HG03521 (cell line): ENCODE data around the gene ZNF441.
"Not testable (repeated sequence)": the region's sequence is repeated elsewhere in the genome, so short reads cannot be mapped to it uniquely, and the experiment has no call there.

ENCODE experiments used
- ATAC-seq: cut with Tn5 transposase; IDR thresholded peaks from one replicate; pipeline ENCODE4 v1.9.1; 2021; ENCODE audit warnings: mild to moderate bottlenecking, moderate library complexity; ENCODE audit not compliant: unreplicated experiment

ZNF441 gene

GRCh38 chr19:11776669-11777068, 9.9 kb downstream of the ZNF441 start:
- not testable (repeated sequence) for ATAC-seq

DNA sequence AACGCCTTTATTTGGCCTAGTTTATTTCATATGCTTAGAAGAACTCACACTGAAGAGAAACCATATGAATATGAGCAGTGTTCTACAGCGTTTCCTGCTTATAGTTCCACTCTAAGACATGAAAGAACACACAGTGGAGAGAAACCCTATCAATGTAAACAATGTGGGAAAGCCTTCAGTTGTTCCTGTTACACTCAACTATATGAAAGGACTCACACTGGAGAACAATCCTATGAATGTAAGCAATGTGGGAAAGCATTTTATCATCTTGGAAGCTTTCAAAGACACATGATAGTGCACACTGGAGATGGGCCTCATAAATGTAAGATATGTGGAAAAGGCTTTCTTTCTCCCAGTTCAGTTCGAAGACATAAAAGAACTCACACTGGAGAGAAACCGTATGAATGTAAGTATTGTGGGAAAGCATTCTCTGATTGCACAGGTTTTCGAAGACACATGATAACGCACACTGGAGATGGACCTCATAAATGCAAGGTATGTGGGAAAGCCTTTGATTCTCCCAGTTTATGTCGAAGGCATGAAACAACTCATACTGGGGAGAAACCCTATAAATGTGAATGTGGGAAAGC, 13.7 kb downstream of the ZNF441 start:
- ATAC-seq = no peak

- ATAC-seq = no peak
Observed at GRCh38 chr19:11781295-11782057, 14.7 kb downstream of the ZNF441 start.

DNA sequence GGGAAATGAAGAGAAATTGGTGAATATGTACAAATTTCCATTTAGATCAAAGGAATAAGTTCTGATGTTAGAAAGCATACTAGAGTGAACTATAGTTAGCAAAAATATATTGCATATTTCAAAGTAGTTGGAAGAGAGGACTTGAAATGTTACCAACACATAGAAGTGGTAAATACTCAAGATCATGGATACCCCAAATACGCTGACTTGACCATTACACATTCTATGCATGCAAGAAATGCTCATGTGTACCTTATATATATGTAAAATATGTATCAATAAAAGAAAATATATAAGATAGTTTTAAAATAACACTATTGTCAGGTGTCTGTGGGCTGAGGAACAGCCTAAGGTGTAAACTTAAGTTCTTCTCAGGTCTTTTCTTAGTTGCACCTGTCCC, 17.0 kb downstream of the ZNF441 start:
- no peak for ATAC-seq

DNA sequence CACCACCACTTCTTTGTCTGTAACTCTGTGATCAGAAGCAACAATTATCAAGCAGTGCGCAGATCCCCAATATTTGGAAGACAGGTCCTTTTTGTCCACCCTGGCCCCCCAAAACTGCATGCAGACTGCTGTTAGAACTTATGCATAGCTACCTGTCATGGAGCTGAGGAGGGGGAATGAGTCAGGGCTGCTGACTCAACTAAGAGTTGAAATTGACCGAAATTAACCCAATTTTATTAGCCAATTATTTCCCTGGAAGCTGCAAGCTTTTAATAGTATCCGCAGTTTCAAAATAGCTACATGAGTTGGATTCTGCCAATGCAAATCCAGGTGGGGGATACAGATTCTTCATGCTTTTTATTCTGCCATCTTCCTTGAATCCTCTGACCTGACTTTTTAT, 17.6 kb downstream of the ZNF441 start:
- ATAC-seq = no peak

DNA sequence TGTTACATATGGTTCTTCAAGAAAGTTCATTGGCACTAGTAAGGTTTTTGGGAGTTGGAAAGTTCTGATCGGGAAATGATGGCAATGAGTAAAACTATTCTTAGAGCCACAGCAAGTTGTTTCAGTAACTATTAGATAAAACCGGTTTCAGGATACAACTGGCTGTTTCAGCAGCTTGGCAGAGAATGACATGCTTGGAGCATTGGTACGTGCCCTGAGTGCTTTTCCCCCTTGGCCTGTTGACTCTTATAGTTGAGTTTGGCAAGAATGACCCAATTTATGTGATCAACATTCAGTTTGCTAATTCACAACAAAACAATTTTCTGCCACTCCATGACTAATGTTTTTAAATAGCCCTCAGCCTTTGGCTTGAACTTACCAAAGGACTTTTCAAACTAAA, 20.7 kb downstream of the ZNF441 start:
- no peak for ATAC-seq

DNA sequence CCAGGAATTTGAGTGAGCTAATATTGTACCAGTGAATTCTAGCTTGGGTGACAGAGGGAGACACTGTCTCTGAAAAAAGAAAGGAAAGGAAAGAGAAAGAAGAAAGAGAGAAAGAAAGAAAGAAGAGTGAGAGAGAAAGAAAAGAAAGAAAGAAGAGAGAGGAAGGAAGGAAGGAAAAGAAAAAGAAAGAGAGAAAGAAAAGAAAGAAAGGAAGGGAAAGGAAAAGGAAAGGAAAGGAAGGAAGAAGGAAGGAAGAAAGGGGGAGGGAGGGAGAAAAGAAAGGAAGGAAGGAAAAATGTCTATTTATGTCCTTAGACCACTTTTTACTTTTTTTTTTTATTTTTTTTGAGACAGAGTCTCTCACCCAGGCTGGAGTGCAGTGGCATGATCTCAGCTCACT, 26.1 kb downstream of the ZNF441 start:
- ATAC-seq = no peak

DNA sequence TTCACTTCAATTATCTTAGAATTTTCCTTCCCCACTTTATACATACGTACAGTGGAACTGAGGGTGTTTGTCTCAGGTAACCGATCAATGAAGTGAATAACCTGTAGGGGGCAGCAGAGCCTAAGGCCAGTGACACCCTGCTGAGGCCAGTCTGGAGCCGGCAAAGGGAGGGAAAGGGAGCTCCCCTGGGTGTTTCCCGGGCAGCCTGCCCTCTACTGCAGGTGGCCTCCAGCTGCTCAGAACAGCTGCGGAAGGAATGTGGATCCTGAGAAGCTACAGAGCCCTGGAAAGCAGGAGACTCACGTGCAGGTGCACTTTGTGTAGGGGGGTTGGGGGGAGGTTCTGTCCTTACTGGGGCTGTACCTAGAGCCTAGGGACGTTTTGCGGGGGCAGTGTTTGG, 30.7 kb downstream of the ZNF441 start:
- peak; percentile 49 for ATAC-seq

DNA sequence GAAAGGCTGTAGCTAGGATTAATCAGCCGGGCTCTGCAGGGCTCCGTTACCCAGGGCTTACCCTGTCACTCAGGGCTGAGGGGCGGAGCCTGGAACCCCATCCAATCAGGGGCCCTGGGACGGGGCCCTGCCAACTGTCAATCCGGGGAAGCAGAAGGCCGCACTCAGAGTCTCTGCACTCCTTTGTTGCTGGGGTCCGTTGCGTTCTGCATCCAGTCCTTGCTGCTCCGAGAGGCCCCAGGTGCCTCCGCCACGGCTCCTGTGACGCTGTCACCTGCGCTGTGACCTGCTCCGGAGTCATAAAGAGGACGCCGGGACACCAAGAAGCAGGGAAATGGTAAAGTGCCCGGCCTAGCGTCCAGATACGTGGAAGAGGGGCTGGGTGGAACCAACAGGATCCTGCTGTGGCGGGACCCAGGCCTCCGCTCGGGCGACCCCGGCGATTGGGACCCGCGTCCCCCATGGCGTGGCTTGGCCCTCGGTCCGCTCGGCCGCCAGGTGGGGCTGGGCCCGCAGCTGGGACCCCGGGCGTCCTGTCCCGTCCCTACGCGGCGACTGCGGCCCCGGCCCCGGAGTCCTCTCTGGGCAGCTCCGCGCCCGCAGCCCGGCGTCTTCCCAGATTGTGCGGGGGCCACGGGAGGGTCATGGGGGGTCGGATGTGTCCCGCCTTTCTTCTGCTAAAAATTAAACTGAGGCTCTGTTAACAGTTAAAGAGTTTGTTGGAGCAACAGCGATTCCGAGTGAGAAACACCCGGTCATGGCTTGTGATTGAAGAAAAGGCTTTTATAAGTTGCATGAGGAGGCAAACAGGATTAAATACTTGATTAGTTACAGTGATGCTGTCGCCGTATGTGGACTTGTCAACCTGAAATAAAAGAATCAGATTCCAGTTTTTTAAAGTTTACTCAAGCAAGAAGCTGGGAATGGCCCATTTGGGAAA, 31.9 kb downstream of the ZNF441 start, which contains the start of gene ZNF491:
Gene ZNF491 (plus strand): TSS at position 133 of the 940 bp plus-strand sequence. CDS start 7,431 bp downstream, outside the sequence.
- ATAC-seq = peak; percentile 88

DNA sequence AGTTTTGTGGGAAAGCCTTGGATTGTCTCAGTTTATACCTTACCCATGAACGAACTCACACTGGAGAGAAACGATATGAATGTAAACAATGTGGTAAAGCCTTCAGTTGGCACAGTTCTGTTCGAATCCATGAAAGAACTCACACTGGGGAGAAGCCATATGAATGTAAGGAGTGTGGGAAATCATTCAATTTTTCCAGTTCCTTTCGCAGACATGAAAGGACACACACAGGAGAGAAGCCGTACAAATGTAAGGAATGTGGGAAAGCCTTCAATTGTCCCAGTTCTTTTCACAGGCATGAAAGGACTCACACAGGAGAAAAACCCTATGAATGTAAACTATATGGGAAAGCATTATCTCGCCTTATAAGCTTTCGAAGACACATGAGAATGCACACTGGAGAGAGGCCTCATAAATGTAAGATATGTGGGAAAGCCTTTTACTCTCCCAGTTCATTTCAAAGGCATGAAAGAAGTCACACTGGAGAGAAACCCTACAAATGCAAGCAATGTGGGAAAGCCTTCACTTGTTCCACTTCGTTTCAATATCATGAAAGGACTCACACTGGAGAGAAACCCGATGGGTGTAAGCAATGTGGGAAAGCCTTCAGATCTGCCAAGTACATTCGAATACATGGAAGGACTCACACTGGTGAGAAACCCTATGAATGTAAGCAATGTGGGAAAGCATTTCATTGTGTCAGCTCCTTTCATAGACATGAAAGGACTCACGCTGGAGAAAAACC, 39.7 kb downstream of the ZNF441 start:
- no peak for ATAC-seq

DNA sequence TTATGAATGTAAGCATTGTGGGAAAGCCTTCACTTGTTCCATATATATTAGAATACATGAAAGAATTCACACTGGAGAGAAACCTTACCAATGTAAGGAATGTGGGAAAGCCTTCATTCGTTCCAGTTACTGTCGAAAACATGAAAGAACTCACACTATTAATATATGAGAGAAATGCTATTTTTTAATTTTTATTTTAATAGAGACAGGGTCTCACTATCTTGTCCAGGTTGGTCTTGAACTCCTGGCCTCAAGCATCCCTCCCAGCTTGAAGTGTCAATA, 40.2 kb downstream of the ZNF441 start:
- ATAC-seq = no peak

- ATAC-seq = peak; percentile 28
Observed at GRCh38 chr19:11813703-11814028, 46.9 kb downstream of the ZNF441 start.

DNA sequence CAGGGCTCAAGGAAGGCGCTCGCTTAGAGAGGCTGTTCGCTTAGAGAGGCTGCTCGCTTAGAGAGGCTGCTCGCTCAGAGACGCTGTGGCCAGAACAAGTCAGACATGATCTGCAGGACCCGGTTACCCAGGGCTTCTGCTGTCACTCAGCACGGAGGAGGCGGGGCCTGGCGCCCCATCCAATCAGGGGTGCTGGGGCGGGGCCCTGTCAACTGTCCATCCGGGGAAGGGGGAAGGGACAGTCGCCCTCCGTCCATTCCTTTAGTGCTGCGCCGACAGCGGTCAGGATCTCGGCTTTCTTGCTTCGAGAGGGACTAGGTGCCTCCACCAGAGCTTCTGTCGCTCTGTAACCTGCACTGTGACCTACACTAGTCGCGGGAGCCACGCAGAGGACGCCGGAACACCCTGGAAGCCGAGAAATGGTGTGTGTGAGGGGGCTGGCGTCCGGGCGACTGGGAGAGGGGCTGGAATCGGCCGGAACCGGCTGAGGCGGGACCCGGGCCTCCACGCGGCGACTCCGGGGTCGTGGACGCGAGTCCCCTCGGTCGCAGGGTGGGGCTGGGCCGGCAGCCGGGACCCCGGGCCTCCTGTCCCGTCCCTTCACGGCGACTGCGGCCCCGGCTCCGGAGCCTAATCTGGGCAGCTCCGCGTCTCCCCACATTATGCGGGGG, 47.4 kb downstream of the ZNF441 start, which contains the start of gene ZNF440:
Gene ZNF440 (plus strand): TSS at position 245 of the 671 bp plus-strand sequence. CDS start 175 bp downstream, at position 420.
- ATAC-seq = peak; percentile 100

DNA sequence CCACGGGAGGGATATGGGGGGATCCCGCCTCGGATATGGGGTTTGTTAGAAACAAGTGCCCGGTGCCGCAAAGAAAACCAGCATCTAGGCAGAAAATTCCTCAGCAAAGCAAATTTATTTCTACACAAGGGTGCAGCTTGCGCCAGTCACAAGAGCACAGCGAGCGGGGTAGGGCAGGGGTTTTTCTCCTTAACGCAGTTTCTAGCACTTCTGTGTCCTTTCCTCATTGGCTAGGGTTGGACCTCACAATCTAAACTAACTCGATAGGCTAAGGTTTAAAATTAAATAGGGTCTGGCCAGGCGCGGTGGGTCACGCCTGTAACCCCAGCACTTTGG, 47.9 kb downstream of the ZNF441 start:
- ATAC-seq = no peak

- no peak for ATAC-seq
Observed at GRCh38 chr19:11821474-11822109, 54.8 kb downstream of the ZNF441 start.

DNA sequence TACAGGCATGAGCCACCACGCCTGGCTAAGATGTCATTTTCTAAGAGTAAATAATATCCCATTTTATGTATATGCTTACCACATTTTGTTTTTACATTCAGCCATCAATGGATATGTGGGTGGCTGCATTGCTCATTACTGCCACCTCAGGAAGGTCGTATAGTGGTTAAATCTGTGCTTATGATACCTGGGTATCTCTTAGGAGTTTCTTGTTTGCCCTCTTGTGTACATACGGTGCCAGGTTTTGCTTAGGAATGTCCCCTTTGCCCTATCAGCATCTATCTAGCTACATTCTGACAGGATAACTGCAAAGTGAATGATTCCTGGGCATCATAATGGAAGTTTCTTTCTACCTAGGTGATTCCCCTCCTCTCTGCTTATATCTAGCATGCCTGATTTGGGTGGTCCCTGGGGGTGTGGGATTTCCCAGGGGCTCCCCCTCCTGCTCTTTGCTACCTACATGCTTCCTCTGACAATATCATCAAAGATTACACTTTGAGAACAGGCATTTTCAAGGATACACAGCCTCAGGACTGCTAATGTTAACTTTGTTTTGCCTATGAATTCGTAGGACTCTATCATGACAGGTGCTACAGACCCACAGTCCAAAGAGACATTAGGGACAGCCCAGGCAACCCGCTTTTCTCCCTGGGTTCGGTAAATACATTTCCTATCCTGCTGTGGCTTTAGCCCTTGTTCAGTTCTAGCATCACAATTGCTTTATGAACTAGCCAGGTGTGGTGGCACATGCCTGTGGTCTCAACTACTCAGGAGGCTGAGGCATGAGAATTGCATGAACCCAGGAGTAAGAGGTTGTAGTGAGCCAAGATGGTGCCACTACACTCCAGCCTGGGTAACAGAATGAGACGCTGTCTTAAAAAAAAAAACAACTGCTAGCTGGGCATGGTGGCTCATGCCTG, 62.4 kb downstream of the ZNF441 start:
- not testable (repeated sequence) for ATAC-seq

- no peak for ATAC-seq
Observed at GRCh38 chr19:11832253-11832912, 65.6 kb downstream of the ZNF441 start.

DNA sequence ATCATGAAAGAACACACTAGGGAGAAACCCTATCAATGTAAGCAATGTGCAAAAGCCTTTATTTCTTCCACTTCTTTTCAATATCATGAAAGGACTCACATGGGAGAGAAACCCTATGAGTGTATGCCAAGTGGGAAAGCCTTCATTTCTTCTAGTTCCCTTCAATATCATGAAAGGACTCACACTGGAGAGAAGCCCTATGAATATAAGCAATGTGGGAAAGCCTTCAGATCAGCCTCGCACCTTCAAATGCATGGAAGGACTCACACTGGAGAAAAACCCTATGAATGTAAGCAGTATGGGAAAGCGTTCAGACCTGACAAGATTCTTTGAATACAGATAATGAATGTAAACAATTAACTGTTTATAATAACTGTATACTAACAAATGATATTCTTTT, 66.7 kb downstream of the ZNF441 start:
- ATAC-seq = no peak
